SK-N-SH (cell line): ENCODE results near the gene ADAD1.

Experiments used
- RAD21 ChIP-seq: IDR thresholded peaks from 2 replicates; pipeline ENCODE4 v1.6.1; 2012; ENCODE audit warnings: mild to moderate bottlenecking, low read length
- RCOR1 ChIP-seq: fragments of 150-350 bp; IDR thresholded peaks from 2 replicates; pipeline ENCODE4 v1.6.1; 2017; ENCODE audit warnings: antibody characterized with exemption, low read length
- TAF1 ChIP-seq: IDR thresholded peaks from 2 replicates; pipeline ENCODE4 v1.6.1; 2012; ENCODE audit warnings: low read depth, mild to moderate bottlenecking, low read length, moderate library complexity, borderline replicate concordance
- YY1 ChIP-seq: IDR thresholded peaks from 2 replicates; pipeline ENCODE4 v1.4.0; 2012; ENCODE audit warnings: low read depth, mild to moderate bottlenecking
- TF ChIP-seq, protein P1 (sequence below): fragments of 200-600 bp; sonication (generic); IDR thresholded peaks from 2 replicates; pipeline ENCODE4 v1.6.1; 2017; ENCODE audit warnings: antibody characterized with exemption, mild to moderate bottlenecking, moderate library complexity
- TF ChIP-seq, protein P2 (sequence below): IDR thresholded peaks from 2 replicates; pipeline ENCODE4 v1.4.0; 2012; ENCODE audit warnings: low read depth
- TF ChIP-seq, protein P3 (sequence below): fragments of 150-350 bp; IDR thresholded peaks from 2 replicates; pipeline ENCODE4 v1.6.1; 2017; ENCODE audit warnings: antibody characterized with exemption, low read length, low read depth, borderline replicate concordance

DNA sequence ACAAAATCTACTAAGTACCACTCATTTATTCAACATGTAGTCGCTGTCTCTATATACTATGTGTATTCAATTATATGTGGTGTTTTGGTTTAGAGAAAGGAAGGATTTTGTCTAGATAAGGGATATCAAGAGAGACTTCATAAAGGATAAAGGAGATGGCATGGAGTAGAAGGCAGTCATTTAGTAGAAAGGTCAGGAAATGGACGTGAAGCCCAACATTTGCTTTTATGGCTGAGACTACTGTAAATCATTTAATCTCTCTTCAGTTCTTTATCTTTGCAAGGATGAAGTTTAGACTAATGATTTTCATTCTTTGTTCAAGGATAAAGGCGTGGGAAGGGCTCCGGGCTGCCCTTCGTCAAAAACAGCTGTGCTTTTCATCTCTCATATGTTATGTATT lies 52.5 kb downstream of the ADAD1 start:
- TF ChIP-seq, protein P1, sequence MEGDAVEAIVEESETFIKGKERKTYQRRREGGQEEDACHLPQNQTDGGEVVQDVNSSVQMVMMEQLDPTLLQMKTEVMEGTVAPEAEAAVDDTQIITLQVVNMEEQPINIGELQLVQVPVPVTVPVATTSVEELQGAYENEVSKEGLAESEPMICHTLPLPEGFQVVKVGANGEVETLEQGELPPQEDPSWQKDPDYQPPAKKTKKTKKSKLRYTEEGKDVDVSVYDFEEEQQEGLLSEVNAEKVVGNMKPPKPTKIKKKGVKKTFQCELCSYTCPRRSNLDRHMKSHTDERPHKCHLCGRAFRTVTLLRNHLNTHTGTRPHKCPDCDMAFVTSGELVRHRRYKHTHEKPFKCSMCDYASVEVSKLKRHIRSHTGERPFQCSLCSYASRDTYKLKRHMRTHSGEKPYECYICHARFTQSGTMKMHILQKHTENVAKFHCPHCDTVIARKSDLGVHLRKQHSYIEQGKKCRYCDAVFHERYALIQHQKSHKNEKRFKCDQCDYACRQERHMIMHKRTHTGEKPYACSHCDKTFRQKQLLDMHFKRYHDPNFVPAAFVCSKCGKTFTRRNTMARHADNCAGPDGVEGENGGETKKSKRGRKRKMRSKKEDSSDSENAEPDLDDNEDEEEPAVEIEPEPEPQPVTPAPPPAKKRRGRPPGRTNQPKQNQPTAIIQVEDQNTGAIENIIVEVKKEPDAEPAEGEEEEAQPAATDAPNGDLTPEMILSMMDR, result no peak
- TF ChIP-seq, protein P2, sequence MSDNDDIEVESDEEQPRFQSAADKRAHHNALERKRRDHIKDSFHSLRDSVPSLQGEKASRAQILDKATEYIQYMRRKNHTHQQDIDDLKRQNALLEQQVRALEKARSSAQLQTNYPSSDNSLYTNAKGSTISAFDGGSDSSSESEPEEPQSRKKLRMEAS, result no peak
- TF ChIP-seq YY1, result no peak
- no peak for TF ChIP-seq TAF1
- TF ChIP-seq, protein P3, sequence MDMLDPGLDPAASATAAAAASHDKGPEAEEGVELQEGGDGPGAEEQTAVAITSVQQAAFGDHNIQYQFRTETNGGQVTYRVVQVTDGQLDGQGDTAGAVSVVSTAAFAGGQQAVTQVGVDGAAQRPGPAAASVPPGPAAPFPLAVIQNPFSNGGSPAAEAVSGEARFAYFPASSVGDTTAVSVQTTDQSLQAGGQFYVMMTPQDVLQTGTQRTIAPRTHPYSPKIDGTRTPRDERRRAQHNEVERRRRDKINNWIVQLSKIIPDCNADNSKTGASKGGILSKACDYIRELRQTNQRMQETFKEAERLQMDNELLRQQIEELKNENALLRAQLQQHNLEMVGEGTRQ, result no peak
- no peak for TF ChIP-seq RAD21
- no peak for TF ChIP-seq RCOR1
